Measurements from ENCODE around the gene FGA. TPM values are rescaled to one million over a fixed set of nuclear protein-coding genes. Genes with fewer than 3 reads are reported as not detected.

Gene FGA
- total and polyA plus RNA-seq, 2 of the 8 experiments (the other 6 are each of a cell fraction or from before 2014, with no cell fraction given) = not detected

DNA sequence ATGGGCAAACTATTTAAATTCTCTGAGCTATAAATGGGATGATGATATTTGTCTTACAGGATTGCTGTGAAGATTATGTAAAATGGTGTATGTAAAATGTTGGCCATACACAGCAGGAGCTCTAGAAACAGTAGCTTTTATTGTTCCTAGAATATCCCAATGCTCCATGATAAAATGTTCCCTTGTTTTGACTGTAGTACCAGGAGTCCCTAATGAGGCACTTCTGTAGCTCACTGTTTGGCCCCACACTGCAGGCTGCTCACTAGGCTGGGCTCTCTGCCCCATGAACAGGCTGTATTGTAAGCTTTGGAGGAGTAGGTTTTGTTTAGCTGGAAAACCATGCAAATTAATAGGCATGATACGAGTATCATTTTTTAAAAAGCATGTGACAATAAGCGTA lies 3.3 kb upstream of the FGA start:
- POLR2A ChIA-PET (ENCODE audit: partially characterized antibody) = no interaction called here
- H3K79me1 ChIP-seq (ENCODE audit: low read depth, low read length) = no peaks in the 10 kb centered on the region

More for the DNA sequence above, 3.3 kb upstream of the FGA start:
- Histone ChIP-seq H3K27me3 (replicated peaks in 1 of 4; ENCODE audit: control insufficient read depth in 3 of 4, extremely low read depth in 1 of 4, insufficient read depth in 3 of 4, low read length in 3 of 4) (no peaks in the 10 kb centered on the region), H3K9ac (replicated peaks in 1 of 4; ENCODE audit: extremely low read depth in 1 of 4, low read depth in 3 of 4, low read length in 3 of 4) (no peak overlapping the region), H4K5ac (ENCODE audit: insufficient read length, low read depth, low read length) (no peak overlapping the region), H2BK20ac (ENCODE audit: low read length) (no peak overlapping the region), H3K4me2 (ENCODE audit: insufficient read depth in 1 of 2, low read depth in 2 of 2, low read length in 2 of 2) (no peak overlapping the region), H2BK5ac (ENCODE audit: low read depth, low read length) (no peak overlapping the region), H3K14ac (ENCODE audit: insufficient read length) (no peak overlapping the region), H2BK120ac (replicated peaks; ENCODE audit: low read depth, low read length) (no peak overlapping the region), H3K23ac (ENCODE audit: insufficient read length) (no peak overlapping the region), H3K4ac (replicated peaks; ENCODE audit: insufficient read length, low read depth, low read length) (no peak overlapping the region), H3K4me3 (ENCODE audit: extremely low read depth in 1 of 4, insufficient read depth in 2 of 4, low read depth in 3 of 4, low read length in 4 of 4) (no peak overlapping the region), H4K8ac (ENCODE audit: extremely low read depth, insufficient read depth, low read length) (no peak overlapping the region), H3K79me2 (ENCODE audit: control insufficient read depth in 1 of 2, insufficient read depth in 2 of 2, low read length in 2 of 2) (no peaks in the 10 kb centered on the region), H3K27ac (ENCODE audit: low read depth, low read length) (no peak overlapping the region), H3K56ac (replicated peaks; ENCODE audit: insufficient read length, low read depth, low read length) (no peak overlapping the region), H2BK15ac (ENCODE audit: low read length) (0 out of 2 replicates have a peak overlapping the region, but pooled peaks have one; percentile 10), H3K36me3 (ENCODE audit: control insufficient read depth in 2 of 4, insufficient read depth in 4 of 4, low read length in 3 of 4) (no peaks in the 10 kb centered on the region), H4K20me1 (replicated peaks in 1 of 2; ENCODE audit: control insufficient read depth in 1 of 2, insufficient read depth in 2 of 2, low read length in 2 of 2) (no peaks in the 10 kb centered on the region), H2AFZ (ENCODE audit: low read length) (no peak overlapping the region; the same call in 1 of the 2 replicates), H3K4me1 (replicated peaks in 1 of 4; ENCODE audit: control insufficient read depth in 3 of 4, insufficient read depth in 4 of 4, low read length in 3 of 4) (0 out of 7 replicates have a peak, but pooled peaks cover 0 to 3% (median 0%) of the 10 kb centered on the region in 4 experiments), H3K23me2 (ENCODE audit: low read depth, low read length) (no peaks in the 10 kb centered on the region), H2BK12ac (ENCODE audit: low read depth, low read length) (no peak overlapping the region), H2AK5ac (ENCODE audit: low read depth, low read length) (no peak overlapping the region), H3K18ac (ENCODE audit: extremely low read depth, low read length) (no peak overlapping the region), H4K91ac (replicated peaks; ENCODE audit: insufficient read length, low read length) (no peak overlapping the region), H3K9me3 (ENCODE audit: insufficient read depth in 2 of 2, low read depth in 1 of 2, low read length in 1 of 2) (no peaks in the 10 kb centered on the region)
- FAIRE-seq (no peak), DNase-seq (ENCODE audit: low read depth in 1 of 2, low spot score in 2 of 2) (no peak)
- TF ChIP-seq USF2 (IDR thresholded peaks at IDR 0.05; ENCODE audit: low read length) = no peak
- WGBS, 2 experiments (ENCODE audit: extremely low coverage in 1 of 2, insufficient coverage in 1 of 2, insufficient read length in 1 of 2, insufficient replicate concordance in 2 of 2, low coverage in 1 of 2, low lambda C conversion rate in 2 of 2, missing lambda C conversion rate in 1 of 2) = 77% methylated on average over 2 of the region's 2 CpGs; no CpG with 5 or more reads in 1 of the 2 experiments
- CTCF ChIA-PET (ENCODE audit: partially characterized antibody) = interaction anchor here (0.7 to 5.6 kb wide), 15 partner anchors 9 to 161 kb away, joined by 3 to 30 read pairs (median 6); partner anchors contain the start of genes FGB and FGG

Data from H1 (cell line).